ENCODE results near the gene ZFR.
A peak's percentile ranks its signal among the peaks of the same experiment; 100 is the strongest.

The ZFR gene

GRCh38 chr5:32343058-32343672 lies 101.4 kb downstream of the ZFR start:
- TF ChIP-seq ZNF70 (CRISPR knock-in tag; IDR thresholded peaks at IDR 0.05), result no peak
- no peak for TF ChIP-seq PATZ1 (CRISPR knock-in tag; IDR thresholded peaks at IDR 0.05; ENCODE audit: borderline replicate concordance)
- TF ChIP-seq ZFP30 (CRISPR knock-in tag; IDR thresholded peaks at IDR 0.05), result no peak
- TF ChIP-seq POU6F1 (CRISPR knock-in tag; IDR thresholded peaks at IDR 0.05; ENCODE audit: borderline replicate concordance, low read depth), result no peak
- no peak for TF ChIP-seq ARNTL (CRISPR knock-in tag; IDR thresholded peaks at IDR 0.05; ENCODE audit: borderline replicate concordance, low read depth)
- no peak for TF ChIP-seq CREB5 (CRISPR knock-in tag; IDR thresholded peaks at IDR 0.05; ENCODE audit: low read depth)
- no peak for TF ChIP-seq GLIS3 (CRISPR knock-in tag; IDR thresholded peaks at IDR 0.05)
- no peak for TF ChIP-seq ZFP3 (CRISPR knock-in tag; IDR thresholded peaks at IDR 0.05)
- TF ChIP-seq ZC3H10 (CRISPR knock-in tag; IDR thresholded peaks at IDR 0.05), result no peak
- no peak for TF ChIP-seq CSRNP3 (CRISPR knock-in tag; IDR thresholded peaks at IDR 0.05)
- TF ChIP-seq ZNF565 (CRISPR knock-in tag; conservative IDR thresholded peaks at IDR 0.05; ENCODE audit: low read depth), result no peak
- no peak for TF ChIP-seq SNAI2 (CRISPR knock-in tag; IDR thresholded peaks at IDR 0.05)
- TF ChIP-seq ESRRG (CRISPR knock-in tag; IDR thresholded peaks at IDR 0.05), result no peak
- no peak for TF ChIP-seq TSHZ2 (CRISPR knock-in tag; IDR thresholded peaks at IDR 0.05)

GRCh38 chr5:32342656-32343055 lies 101.9 kb downstream of the ZFR start:
- no peak for ATAC-seq
- TF ChIP-seq ZNF565 (CRISPR knock-in tag; conservative IDR thresholded peaks at IDR 0.05; ENCODE audit: low read depth) (no peak), TCF4 (CRISPR knock-in tag; IDR thresholded peaks at IDR 0.05; ENCODE audit: borderline replicate concordance) (peak; percentile 23; the same call in 1 of the 2 replicates), ZNF70 (CRISPR knock-in tag; IDR thresholded peaks at IDR 0.05) (no peak), ISL1 (CRISPR knock-in tag; IDR thresholded peaks at IDR 0.05) (peak; percentile 72), CSDC2 (CRISPR knock-in tag; IDR thresholded peaks at IDR 0.05) (no peak), TOX (CRISPR knock-in tag; IDR thresholded peaks at IDR 0.05; ENCODE audit: borderline replicate concordance) (no peak), SNAI2 (CRISPR knock-in tag; IDR thresholded peaks at IDR 0.05) (no peak), BACH2 (CRISPR knock-in tag; IDR thresholded peaks at IDR 0.05; ENCODE audit: borderline replicate concordance) (no peak)

More at GRCh38 chr5:32343058-32343672, 101.4 kb downstream of the ZFR start:
- ATAC-seq, result no peak

- no peak for ATAC-seq
- TF ChIP-seq ZNF70 (CRISPR knock-in tag; IDR thresholded peaks at IDR 0.05) (no peak), ZFP30 (CRISPR knock-in tag; IDR thresholded peaks at IDR 0.05) (no peak), BACH2 (CRISPR knock-in tag; IDR thresholded peaks at IDR 0.05; ENCODE audit: borderline replicate concordance) (no peak), CSRNP3 (CRISPR knock-in tag; IDR thresholded peaks at IDR 0.05) (no peak), ZNF565 (CRISPR knock-in tag; conservative IDR thresholded peaks at IDR 0.05; ENCODE audit: low read depth) (no peak), OSR1 (CRISPR knock-in tag; IDR thresholded peaks at IDR 0.05) (no peak), TSHZ2 (CRISPR knock-in tag; IDR thresholded peaks at IDR 0.05) (no peak), GLIS3 (CRISPR knock-in tag; IDR thresholded peaks at IDR 0.05) (no peak), CSDC2 (CRISPR knock-in tag; IDR thresholded peaks at IDR 0.05) (no peak), TOX (CRISPR knock-in tag; IDR thresholded peaks at IDR 0.05; ENCODE audit: borderline replicate concordance) (no peak)
Measured at GRCh38 chr5:32339878-32340277, 104.7 kb downstream of the ZFR start.
